22Rv1 (cell line): Measurements from ENCODE around the gene HTRA3.

Experiments
- ZFX ChIP-seq: fragments of 450-650 bp; IDR thresholded peaks from 2 replicates; pipeline ENCODE4 v1.6.1; 2017; ENCODE audit warnings: antibody characterized with exemption, borderline replicate concordance
- TF ChIP-seq, protein P1 (sequence below): fragments of 450-650 bp; IDR thresholded peaks from 2 replicates; pipeline ENCODE4 v1.5.1; 2017; ENCODE audit warnings: mild to moderate bottlenecking

DNA sequence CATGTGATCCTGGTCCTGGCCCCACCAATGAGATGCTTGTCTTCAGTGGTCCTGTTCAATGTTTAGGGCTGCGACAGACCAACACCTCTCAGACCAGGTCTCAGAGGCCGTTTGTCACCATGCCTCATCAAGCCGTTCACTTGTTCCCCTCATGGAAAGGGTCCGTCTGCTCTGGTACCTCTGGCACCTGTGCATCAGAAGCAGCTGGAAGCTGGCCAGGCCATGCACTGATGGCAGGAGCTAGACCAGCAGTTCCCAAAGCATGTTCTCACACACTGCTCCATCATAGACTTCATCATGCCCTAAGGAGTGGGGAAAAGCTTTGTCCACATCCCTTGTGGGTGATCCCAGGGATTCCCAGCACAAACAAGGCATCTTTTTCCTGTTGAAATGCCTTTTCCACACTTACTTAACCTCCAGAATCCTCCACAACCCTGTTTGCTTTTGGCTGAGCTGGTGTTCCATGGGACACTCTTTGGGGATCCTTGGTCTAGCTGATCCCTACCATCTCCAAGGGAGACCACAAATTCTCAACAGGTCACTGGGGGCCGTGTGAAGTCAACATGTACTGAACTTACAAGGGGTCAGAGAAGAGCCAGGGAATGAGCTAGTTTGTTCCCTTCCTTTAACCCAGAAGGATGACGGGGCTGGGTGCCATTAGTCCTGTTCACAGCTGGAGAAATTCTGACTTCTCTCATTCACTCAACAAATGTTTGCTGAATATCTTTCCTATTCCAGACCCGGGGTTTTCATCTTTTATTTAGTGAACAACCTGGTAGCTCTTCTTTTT lies 48.7 kb upstream of the HTRA3 start:
- TF ChIP-seq, protein P1, sequence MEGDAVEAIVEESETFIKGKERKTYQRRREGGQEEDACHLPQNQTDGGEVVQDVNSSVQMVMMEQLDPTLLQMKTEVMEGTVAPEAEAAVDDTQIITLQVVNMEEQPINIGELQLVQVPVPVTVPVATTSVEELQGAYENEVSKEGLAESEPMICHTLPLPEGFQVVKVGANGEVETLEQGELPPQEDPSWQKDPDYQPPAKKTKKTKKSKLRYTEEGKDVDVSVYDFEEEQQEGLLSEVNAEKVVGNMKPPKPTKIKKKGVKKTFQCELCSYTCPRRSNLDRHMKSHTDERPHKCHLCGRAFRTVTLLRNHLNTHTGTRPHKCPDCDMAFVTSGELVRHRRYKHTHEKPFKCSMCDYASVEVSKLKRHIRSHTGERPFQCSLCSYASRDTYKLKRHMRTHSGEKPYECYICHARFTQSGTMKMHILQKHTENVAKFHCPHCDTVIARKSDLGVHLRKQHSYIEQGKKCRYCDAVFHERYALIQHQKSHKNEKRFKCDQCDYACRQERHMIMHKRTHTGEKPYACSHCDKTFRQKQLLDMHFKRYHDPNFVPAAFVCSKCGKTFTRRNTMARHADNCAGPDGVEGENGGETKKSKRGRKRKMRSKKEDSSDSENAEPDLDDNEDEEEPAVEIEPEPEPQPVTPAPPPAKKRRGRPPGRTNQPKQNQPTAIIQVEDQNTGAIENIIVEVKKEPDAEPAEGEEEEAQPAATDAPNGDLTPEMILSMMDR: no peak
- no peak for TF ChIP-seq ZFX
